Natural killer cell (primary cell): ENCODE data around the gene PDLIM1. TPM values are rescaled to one million over a fixed set of nuclear protein-coding genes. Genes with fewer than 3 reads are reported as not detected.

Experiments used
- ATAC-seq, 3 donors: fragments of 150-1000 bp in 2 of 3; fragments of 200-7000 bp in 1 of 3; cut with Tn5 transposase; 1 replicate in 1 of 3; 2 replicates in 2 of 3; pipeline ENCODE4 v1.10.0; 2021; ENCODE audit warnings: mild to moderate bottlenecking in 2 of 3, moderate library complexity in 2 of 3
- DNase-seq, 2 donors: peaks; one replicate each; pipeline versions ENCODE4 v3.0.0 to v3.0.0-alpha.2; 2013 to 2021; ENCODE audit warnings: mixed read lengths in 1 of 2
- H3K27ac ChIP-seq: one replicate; pipeline ENCODE4 v1.5.1; 2013; ENCODE audit warnings: mild to moderate bottlenecking, low read length
- H3K27me3 ChIP-seq: one replicate; pipeline ENCODE4 v1.6.1; 2013; ENCODE audit warnings: low read length; ENCODE audit not compliant: control insufficient read depth, insufficient read depth
- H3K36me3 ChIP-seq: one replicate; pipeline ENCODE4 v1.6.1; 2013; ENCODE audit warnings: low read length; ENCODE audit not compliant: control insufficient read depth, insufficient read depth
- H3K4me1 ChIP-seq: one replicate; pipeline ENCODE4 v1.6.1; 2013; ENCODE audit warnings: low read length; ENCODE audit not compliant: control insufficient read depth, insufficient read depth
- H3K4me3 ChIP-seq: one replicate; pipeline ENCODE4 v1.5.1; 2013; ENCODE audit warnings: low read length
- H3K9me3 ChIP-seq: one replicate; pipeline ENCODE4 v1.6.1; 2013; ENCODE audit warnings: low read length; ENCODE audit not compliant: control insufficient read depth, insufficient read depth
- H3K27ac Mint-ChIP-seq, 2 donors: one replicate each; pipeline ENCODE4 v1.8.0; 2022; ENCODE audit warnings: mild to moderate bottlenecking in 2 of 2, mixed read lengths in 2 of 2, moderate library complexity in 1 of 2
- H3K27me3 Mint-ChIP-seq, 2 donors: one replicate each; pipeline ENCODE4 v1.8.0; 2022; ENCODE audit warnings: low read depth in 2 of 2, mixed read lengths in 2 of 2
- H3K36me3 Mint-ChIP-seq: one replicate; pipeline ENCODE4 v1.8.0; 2022; ENCODE audit warnings: mixed read lengths
- H3K4me1 Mint-ChIP-seq, 2 donors: one replicate each; pipeline ENCODE4 v1.8.0; 2022; ENCODE audit warnings: mixed read lengths in 2 of 2
- H3K4me3 Mint-ChIP-seq: one replicate; pipeline ENCODE4 v1.8.0; 2022; ENCODE audit warnings: mild to moderate bottlenecking, moderate library complexity, mixed read lengths
- H3K9me3 Mint-ChIP-seq, 2 donors: one replicate each; pipeline ENCODE4 v1.8.0; 2022; ENCODE audit warnings: mixed read lengths in 2 of 2
- WGBS: methylation state at CpG from one replicate; pipeline ENCODE4 v1.1.7; 2013; ENCODE audit warnings: missing lambda C conversion rate; ENCODE audit not compliant: insufficient coverage; 5-methylcytosine and 5-hydroxymethylcytosine counted together
- intact Hi-C: fragments of 100-400 bp; cut with micrococcal nuclease; formaldehyde crosslinking; loops from one replicate; pipeline ENCODE4 v1.14.2; 2022
- total RNA-seq, 4 donors: library from RNA; stranded (reverse); fragments of 120-200 nt in 1 of 4; gene quantifications; one replicate each; pipeline versions ENCODE4 v1.2.3 to v1.2.4, GENCODE V29; 2013 to 2022
- TF ChIP-seq, protein P1 (sequence below): fragments of 200-600 bp; IDR thresholded peaks from one replicate; pipeline ENCODE4 v1.8.0; 2022; ENCODE audit warnings: antibody characterized with exemption

The PDLIM1 gene
- total RNA-seq, 3 donors from 2014 or later (not counting 1 experiment from before 2014, with no cell fraction given) = 7.1 to 25.2 (median 24.5) TPM

DNA sequence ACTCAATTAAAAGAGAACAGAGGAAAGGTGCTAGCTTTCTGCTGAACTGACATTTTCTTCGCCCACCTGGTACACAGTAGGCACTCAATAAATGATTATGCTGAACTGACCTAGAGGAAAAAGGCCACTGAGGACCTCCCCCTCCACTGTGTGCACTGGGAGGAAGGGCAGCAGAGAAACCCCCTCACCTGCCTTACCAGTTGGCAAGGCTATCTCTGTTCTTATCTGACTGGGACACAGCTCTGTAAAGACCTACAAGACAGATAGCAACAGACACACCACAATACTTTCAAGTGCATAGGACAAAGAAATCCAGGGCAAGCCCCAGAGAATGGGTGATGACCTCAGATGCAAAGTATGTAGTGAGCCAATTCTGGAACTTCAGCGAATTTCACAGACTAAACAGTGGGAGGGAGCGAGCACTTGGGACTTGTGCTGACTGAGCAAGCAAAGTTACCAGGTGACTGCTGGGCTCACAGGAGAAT is 30.4 kb downstream of the PDLIM1 start:
- Histone ChIP-seq H3K27me3 (no peaks in the 10 kb centered on the region), H3K4me3 (no peak overlapping the region), H3K4me1 (no peaks in the 10 kb centered on the region), H3K36me3 (peaks cover 7% of the 10 kb centered on the region), H3K27ac (no peak overlapping the region), H3K9me3 (no peaks in the 10 kb centered on the region)
- Mint-ChIP-seq H3K4me3 (no peak overlapping the region), H3K4me1 (no peaks in the 10 kb centered on the region), H3K27ac (no peak overlapping the region), H3K27me3 (peaks cover 0 to 3% of the 10 kb centered on the region in 2 donors), H3K36me3 (peaks cover 6% of the 10 kb centered on the region), H3K9me3 (no peaks in the 10 kb centered on the region)
- WGBS = 78% methylated on average over 3 of the region's 3 CpGs
- TF ChIP-seq, protein P1, sequence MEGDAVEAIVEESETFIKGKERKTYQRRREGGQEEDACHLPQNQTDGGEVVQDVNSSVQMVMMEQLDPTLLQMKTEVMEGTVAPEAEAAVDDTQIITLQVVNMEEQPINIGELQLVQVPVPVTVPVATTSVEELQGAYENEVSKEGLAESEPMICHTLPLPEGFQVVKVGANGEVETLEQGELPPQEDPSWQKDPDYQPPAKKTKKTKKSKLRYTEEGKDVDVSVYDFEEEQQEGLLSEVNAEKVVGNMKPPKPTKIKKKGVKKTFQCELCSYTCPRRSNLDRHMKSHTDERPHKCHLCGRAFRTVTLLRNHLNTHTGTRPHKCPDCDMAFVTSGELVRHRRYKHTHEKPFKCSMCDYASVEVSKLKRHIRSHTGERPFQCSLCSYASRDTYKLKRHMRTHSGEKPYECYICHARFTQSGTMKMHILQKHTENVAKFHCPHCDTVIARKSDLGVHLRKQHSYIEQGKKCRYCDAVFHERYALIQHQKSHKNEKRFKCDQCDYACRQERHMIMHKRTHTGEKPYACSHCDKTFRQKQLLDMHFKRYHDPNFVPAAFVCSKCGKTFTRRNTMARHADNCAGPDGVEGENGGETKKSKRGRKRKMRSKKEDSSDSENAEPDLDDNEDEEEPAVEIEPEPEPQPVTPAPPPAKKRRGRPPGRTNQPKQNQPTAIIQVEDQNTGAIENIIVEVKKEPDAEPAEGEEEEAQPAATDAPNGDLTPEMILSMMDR = no peak
- intact Hi-C loops = no loop called here
- ATAC-seq (no peak), DNase-seq (no peak)

DNA sequence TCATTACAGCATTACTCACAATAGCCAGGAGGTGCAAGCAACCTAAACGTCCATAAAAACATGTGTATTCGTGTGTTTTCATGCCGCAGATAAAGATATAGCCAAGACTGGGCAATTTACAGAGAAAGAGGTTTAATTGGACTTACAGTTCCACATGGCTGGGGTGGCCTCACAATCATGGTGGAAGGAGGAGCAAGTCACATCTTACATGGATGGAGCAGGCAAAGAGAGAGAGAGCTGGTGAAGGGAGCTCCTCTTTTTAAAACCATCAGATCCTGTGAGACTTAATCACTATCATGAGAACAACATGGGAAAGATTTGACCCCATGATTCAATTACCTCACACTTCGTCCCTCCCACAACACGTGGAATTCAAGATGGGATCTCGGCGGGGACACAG is 33.0 kb downstream of the PDLIM1 start:
- Histone ChIP-seq H3K27me3 (no peaks in the 10 kb centered on the region), H3K4me3 (no peak overlapping the region), H3K36me3 (peaks cover 4% of the 10 kb centered on the region), H3K9me3 (no peaks in the 10 kb centered on the region), H3K27ac (no peak overlapping the region), H3K4me1 (no peaks in the 10 kb centered on the region)
- H3K27me3 Mint-ChIP-seq = peaks cover 0 to 3% of the 10 kb centered on the region in 2 donors
- H3K9me3 Mint-ChIP-seq = no peaks in the 10 kb centered on the region
- ATAC-seq (no peak), DNase-seq (no peak)
- H3K4me1 Mint-ChIP-seq = no peaks in the 10 kb centered on the region
- TF ChIP-seq, protein P1 = no peak
- H3K36me3 Mint-ChIP-seq = no peaks in the 10 kb centered on the region
- intact Hi-C loops = no loop called here
- H3K27ac Mint-ChIP-seq = no peak overlapping the region
- no peak overlapping the region for H3K4me3 Mint-ChIP-seq
- WGBS = 92% methylated on average over 3 of the region's 7 CpGs

DNA sequence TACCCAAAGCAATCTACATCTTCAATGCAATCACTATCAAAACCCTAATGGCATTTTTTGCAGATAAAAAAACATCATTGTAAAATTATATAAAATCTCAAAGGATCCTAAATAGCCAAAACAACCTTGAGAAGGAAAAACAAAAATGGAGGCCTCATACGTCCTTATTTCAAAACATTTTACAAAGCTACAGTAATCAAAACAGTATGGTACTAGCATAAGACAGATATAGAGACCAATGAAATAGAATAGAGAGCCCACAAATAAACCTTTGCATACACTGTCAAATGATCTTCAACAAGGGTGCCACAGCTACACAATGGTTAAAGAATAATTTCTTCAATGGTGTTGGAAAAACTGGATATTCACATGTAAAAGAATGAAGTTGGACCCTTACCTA is 34.5 kb downstream of the PDLIM1 start:
- H3K27ac ChIP-seq = no peak overlapping the region
- H3K4me3 Mint-ChIP-seq = no peak overlapping the region
- H3K4me3 ChIP-seq = no peak overlapping the region
- ATAC-seq (no peak), DNase-seq (no peak)
- no peaks in the 10 kb centered on the region for H3K36me3 Mint-ChIP-seq
- no peaks in the 10 kb centered on the region for H3K27me3 ChIP-seq
- no peak overlapping the region for H3K27ac Mint-ChIP-seq
- no peaks in the 10 kb centered on the region for H3K9me3 ChIP-seq
- peaks cover 4% of the 10 kb centered on the region for H3K36me3 ChIP-seq
- H3K4me1 Mint-ChIP-seq = no peaks in the 10 kb centered on the region
- H3K4me1 ChIP-seq = no peaks in the 10 kb centered on the region
- H3K9me3 Mint-ChIP-seq = no peaks in the 10 kb centered on the region
- H3K27me3 Mint-ChIP-seq = peaks cover 0 to 3% of the 10 kb centered on the region in 2 donors
- intact Hi-C loops = no loop called here
- WGBS = no CpG with 5 or more reads among the region's 1 CpG
- TF ChIP-seq, protein P1 = no peak

DNA sequence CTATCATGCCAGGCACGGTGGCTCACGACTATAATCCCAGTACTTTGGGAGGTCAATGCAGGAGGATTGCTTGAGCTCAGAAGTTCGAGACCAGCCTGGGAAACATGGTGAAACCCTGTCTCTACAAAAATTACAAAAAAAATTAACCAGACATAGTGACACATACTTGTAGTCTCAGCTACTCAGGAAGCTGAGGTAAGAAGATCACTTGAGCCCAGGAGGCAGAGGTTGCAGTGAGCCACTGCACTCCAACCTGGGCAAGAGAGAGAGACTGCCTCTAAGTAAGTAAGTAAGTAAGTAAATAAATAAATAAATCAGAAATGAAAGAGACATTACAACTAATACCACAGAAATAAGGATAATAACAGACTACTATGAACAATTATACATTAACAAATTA is 36.2 kb downstream of the PDLIM1 start:
- WGBS = 91% methylated on average over 3 of the region's 3 CpGs
- H3K36me3 ChIP-seq = peaks cover 1% of the 10 kb centered on the region
- DNase-seq = no peak
- H3K4me3 Mint-ChIP-seq = no peak overlapping the region
- H3K36me3 Mint-ChIP-seq = no peaks in the 10 kb centered on the region
- no peak overlapping the region for H3K27ac ChIP-seq
- no peak overlapping the region for H3K27ac Mint-ChIP-seq
- no peaks in the 10 kb centered on the region for H3K27me3 ChIP-seq
- peaks cover 0 to 3% of the 10 kb centered on the region in 2 donors for H3K27me3 Mint-ChIP-seq
- intact Hi-C loops = no loop called here
- TF ChIP-seq, protein P1 = no peak
- H3K9me3 Mint-ChIP-seq = no peaks in the 10 kb centered on the region
- no peak overlapping the region for H3K4me3 ChIP-seq
- H3K4me1 ChIP-seq = no peaks in the 10 kb centered on the region
- no peak for ATAC-seq
- no peaks in the 10 kb centered on the region for H3K9me3 ChIP-seq
- H3K4me1 Mint-ChIP-seq = no peaks in the 10 kb centered on the region
